ENCODE measurements around the gene LGI4.

Gene LGI4

GRCh38 chr19:35141837-35142605 lies 7.2 kb upstream of the LGI4 start:
- Histone ChIP-seq H2BK12ac (ENCODE audit: low read length) (no peak overlapping the region), H3K79me2 (ENCODE audit: control insufficient read depth, insufficient read depth, low read length, poor library complexity) (no peaks in the 10 kb centered on the region), H3K14ac (ENCODE audit: low read length) (no peak overlapping the region), H4K12ac (ENCODE audit: low read depth, low read length) (no peak overlapping the region), H3K27ac (ENCODE audit: low read depth, low read length) (no peak overlapping the region), H4K91ac (ENCODE audit: low read depth, low read length) (no peak overlapping the region), H2AFZ (ENCODE audit: insufficient read depth, low read length, poor library complexity) (no peak overlapping the region), H3K18ac (ENCODE audit: low read length) (no peak overlapping the region), H2AK5ac (ENCODE audit: low read length) (no peak overlapping the region), H3K4me1 (ENCODE audit: control insufficient read depth in 1 of 2, insufficient read depth in 2 of 2, low read length in 2 of 2) (peaks cover 0 to 8% of the 10 kb centered on the region in 2 experiments), H3K9ac (ENCODE audit: low read length) (no peak overlapping the region), H3K9me3 (ENCODE audit: insufficient read depth, low read depth, low read length) (no peaks in the 10 kb centered on the region), H3K4ac (ENCODE audit: low read depth, low read length) (no peak overlapping the region), H2BK120ac (ENCODE audit: insufficient read depth, low read length, poor library complexity) (no peak overlapping the region), H3K23ac (ENCODE audit: low read length) (no peak overlapping the region), H3K36me3 (ENCODE audit: control insufficient read depth in 1 of 2, insufficient read depth in 2 of 2, low read length in 2 of 2) (no peaks in the 10 kb centered on the region), H3K4me3 (ENCODE audit: low read depth, low read length) (no peak overlapping the region), H2BK5ac (ENCODE audit: low read depth, low read length, poor library complexity) (no peak overlapping the region), H4K8ac (ENCODE audit: low read depth, low read length) (no peak overlapping the region), H3K79me1 (ENCODE audit: low read length) (no peaks in the 10 kb centered on the region), H3K4me2 (ENCODE audit: low read length) (peak overlapping the region; percentile 42), H3K27me3 (ENCODE audit: insufficient read depth, low read length) (peaks cover 26% of the 10 kb centered on the region)
- WGBS (ENCODE audit: extremely low coverage, insufficient coverage, insufficient read length): no CpG with 5 or more reads among the region's 21 CpGs
- no peak for DNase-seq

- no peak overlapping the region for H3K4me2 ChIP-seq (ENCODE audit: low read length)
- no peak overlapping the region for H2BK5ac ChIP-seq (ENCODE audit: low read depth, low read length, poor library complexity)
- H3K4ac ChIP-seq (ENCODE audit: low read depth, low read length): no peak overlapping the region
- peaks cover 0 to 8% of the 10 kb centered on the region in 2 experiments for H3K4me1 ChIP-seq (ENCODE audit: control insufficient read depth in 1 of 2, insufficient read depth in 2 of 2, low read length in 2 of 2)
- peaks cover 26% of the 10 kb centered on the region for H3K27me3 ChIP-seq (ENCODE audit: insufficient read depth, low read length)
- H3K79me2 ChIP-seq (ENCODE audit: control insufficient read depth, insufficient read depth, low read length, poor library complexity): no peaks in the 10 kb centered on the region
- no peak overlapping the region for H3K9ac ChIP-seq (ENCODE audit: low read length)
- H3K9me3 ChIP-seq (ENCODE audit: insufficient read depth, low read depth, low read length): peaks cover under 1% of the 10 kb centered on the region
- DNase-seq: peak; percentile 90 to 93
- no peak overlapping the region for H3K4me3 ChIP-seq (ENCODE audit: low read depth, low read length)
- H2BK120ac ChIP-seq (ENCODE audit: insufficient read depth, low read length, poor library complexity): no peak overlapping the region
- H3K79me1 ChIP-seq (ENCODE audit: low read length): no peaks in the 10 kb centered on the region
- H3K14ac ChIP-seq (ENCODE audit: low read length): no peak overlapping the region
- H3K27ac ChIP-seq (ENCODE audit: low read depth, low read length): no peak overlapping the region
- H3K18ac ChIP-seq (ENCODE audit: low read length): no peak overlapping the region
- WGBS (ENCODE audit: extremely low coverage, insufficient coverage, insufficient read length): no CpG with 5 or more reads among the region's 48 CpGs
- no peak overlapping the region for H4K12ac ChIP-seq (ENCODE audit: low read depth, low read length)
- H4K8ac ChIP-seq (ENCODE audit: low read depth, low read length): no peak overlapping the region
- no peak overlapping the region for H2AK5ac ChIP-seq (ENCODE audit: low read length)
- no peak overlapping the region for H2BK12ac ChIP-seq (ENCODE audit: low read length)
- H2AFZ ChIP-seq (ENCODE audit: insufficient read depth, low read length, poor library complexity): no peak overlapping the region
- H4K91ac ChIP-seq (ENCODE audit: low read depth, low read length): no peak overlapping the region
- no peak overlapping the region for H3K23ac ChIP-seq (ENCODE audit: low read length)
- H3K36me3 ChIP-seq (ENCODE audit: control insufficient read depth in 1 of 2, insufficient read depth in 2 of 2, low read length in 2 of 2): no peaks in the 10 kb centered on the region
Measured at GRCh38 chr19:35140962-35141836, 6.3 kb upstream of the LGI4 start.

GRCh38 chr19:35140207-35140961 lies 5.5 kb upstream of the LGI4 start:
- Histone ChIP-seq H3K27ac (ENCODE audit: low read depth, low read length) (no peak overlapping the region), H3K79me2 (ENCODE audit: control insufficient read depth, insufficient read depth, low read length, poor library complexity) (no peaks in the 10 kb centered on the region), H3K18ac (ENCODE audit: low read length) (no peak overlapping the region), H4K12ac (ENCODE audit: low read depth, low read length) (no peak overlapping the region), H2BK5ac (ENCODE audit: low read depth, low read length, poor library complexity) (no peak overlapping the region), H3K4me1 (ENCODE audit: control insufficient read depth in 1 of 2, insufficient read depth in 2 of 2, low read length in 2 of 2) (peaks cover 0 to 8% of the 10 kb centered on the region in 2 experiments), H3K4me3 (ENCODE audit: low read depth, low read length) (peak overlapping the region; percentile 52), H2BK12ac (ENCODE audit: low read length) (no peak overlapping the region), H3K23ac (ENCODE audit: low read length) (no peak overlapping the region), H3K27me3 (ENCODE audit: insufficient read depth, low read length) (peaks cover 26% of the 10 kb centered on the region), H3K9me3 (ENCODE audit: insufficient read depth, low read depth, low read length) (peaks cover 2% of the 10 kb centered on the region), H3K79me1 (ENCODE audit: low read length) (no peaks in the 10 kb centered on the region), H3K9ac (ENCODE audit: low read length) (no peak overlapping the region), H2AK5ac (ENCODE audit: low read length) (no peak overlapping the region), H3K4me2 (ENCODE audit: low read length) (no peak overlapping the region), H4K8ac (ENCODE audit: low read depth, low read length) (no peak overlapping the region), H3K4ac (ENCODE audit: low read depth, low read length) (no peak overlapping the region), H3K36me3 (ENCODE audit: control insufficient read depth in 1 of 2, insufficient read depth in 2 of 2, low read length in 2 of 2) (no peaks in the 10 kb centered on the region), H2AFZ (ENCODE audit: insufficient read depth, low read length, poor library complexity) (no peak overlapping the region), H2BK120ac (ENCODE audit: insufficient read depth, low read length, poor library complexity) (no peak overlapping the region), H4K91ac (ENCODE audit: low read depth, low read length) (no peak overlapping the region), H3K14ac (ENCODE audit: low read length) (no peak overlapping the region)
- no peak for DNase-seq
- WGBS (ENCODE audit: extremely low coverage, insufficient coverage, insufficient read length): no CpG with 5 or more reads among the region's 12 CpGs

- Histone ChIP-seq H2BK120ac (ENCODE audit: insufficient read depth, low read length, poor library complexity) (no peak within 1 kb of the TSS), H2BK12ac (ENCODE audit: low read length) (no peak within 1 kb of the TSS), H3K9ac (ENCODE audit: low read length) (no peak within 1 kb of the TSS), H3K18ac (ENCODE audit: low read length) (no peak within 1 kb of the TSS), H3K4me2 (ENCODE audit: low read length) (no peak within 1 kb of the TSS), H4K91ac (ENCODE audit: low read depth, low read length) (no peak within 1 kb of the TSS), H3K79me2 (ENCODE audit: control insufficient read depth, insufficient read depth, low read length, poor library complexity) (no peaks in the 10 kb centered on the region), H3K9me3 (ENCODE audit: insufficient read depth, low read depth, low read length) (peaks cover 2% of the 10 kb centered on the region), H3K23ac (ENCODE audit: low read length) (no peak within 1 kb of the TSS), H2BK5ac (ENCODE audit: low read depth, low read length, poor library complexity) (no peak within 1 kb of the TSS), H4K12ac (ENCODE audit: low read depth, low read length) (no peak within 1 kb of the TSS), H2AFZ (ENCODE audit: insufficient read depth, low read length, poor library complexity) (no peak within 1 kb of the TSS), H3K4ac (ENCODE audit: low read depth, low read length) (no peak within 1 kb of the TSS), H3K27me3 (ENCODE audit: insufficient read depth, low read length) (peaks cover 16% of the 10 kb centered on the region), H3K14ac (ENCODE audit: low read length) (no peak within 1 kb of the TSS), H3K27ac (ENCODE audit: low read depth, low read length) (no peak within 1 kb of the TSS), H4K8ac (ENCODE audit: low read depth, low read length) (no peak within 1 kb of the TSS), H3K79me1 (ENCODE audit: low read length) (no peaks in the 10 kb centered on the region), H3K4me3 (ENCODE audit: low read depth, low read length) (no peak within 1 kb of the TSS), H2AK5ac (ENCODE audit: low read length) (no peak within 1 kb of the TSS), H3K36me3 (ENCODE audit: control insufficient read depth in 1 of 2, insufficient read depth in 2 of 2, low read length in 2 of 2) (no peaks in the 10 kb centered on the region), H3K4me1 (ENCODE audit: control insufficient read depth in 1 of 2, insufficient read depth in 2 of 2, low read length in 2 of 2) (peaks cover 0 to 8% of the 10 kb centered on the region in 2 experiments)
- no CpG with 5 or more reads among the region's 18 CpGs for WGBS (ENCODE audit: extremely low coverage, insufficient coverage, insufficient read length)
- no peak for DNase-seq
Measured at GRCh38 chr19:35138305-35138892, 3.5 kb upstream of the LGI4 start, which contains the start of gene FXYD1. Gene FXYD1 (plus strand): TSS chr19:35138824. CDS start chr19:35140080, 1,256 bp downstream.
